KMS-11 (cell line): ENCODE results near the gene STS.

ENCODE experiments used
- H2AFZ ChIP-seq: fragments of 200-600 bp; sonication (generic); 2 replicates; pipeline ENCODE4 v1.6.1; 2016; ENCODE audit warnings: antibody characterized with exemption, mixed run types, low read depth
- H3K27ac ChIP-seq: fragments of 200-600 bp; sonication (generic); 2 replicates; pipeline ENCODE4 v1.6.1; 2016; ENCODE audit warnings: mild to moderate bottlenecking, mixed run types
- H3K27me3 ChIP-seq: fragments of 200-600 bp; sonication (generic); 2 replicates; pipeline ENCODE4 v1.6.1; 2017; ENCODE audit warnings: mild to moderate bottlenecking, low read depth, mixed run types, moderate library complexity; ENCODE audit not compliant: insufficient read depth
- H3K36me3 ChIP-seq: fragments of 200-600 bp; sonication (generic); 2 replicates; pipeline ENCODE4 v1.6.1; 2017; ENCODE audit warnings: mild to moderate bottlenecking, mixed run types; ENCODE audit not compliant: insufficient read depth
- H3K4me1 ChIP-seq: fragments of 200-600 bp; sonication (generic); 2 replicates; pipeline ENCODE4 v1.6.1; 2016; ENCODE audit warnings: mild to moderate bottlenecking, low read depth, mixed run types; ENCODE audit not compliant: poor library complexity, severe bottlenecking
- H3K4me2 ChIP-seq: fragments of 200-600 bp; sonication (generic); 2 replicates; pipeline ENCODE4 v1.7.0; 2016; ENCODE audit warnings: mild to moderate bottlenecking, mixed run types
- H3K4me3 ChIP-seq: fragments of 200-600 bp; sonication (generic); IDR thresholded peaks from 2 replicates; pipeline ENCODE4 v1.6.1; 2017; ENCODE audit warnings: low read depth, low read length, mixed read lengths; ENCODE audit not compliant: insufficient read depth
- H3K79me2 ChIP-seq: fragments of 200-600 bp; sonication (generic); 2 replicates; pipeline ENCODE4 v1.6.1; 2016; ENCODE audit warnings: low read depth, mixed run types; ENCODE audit not compliant: insufficient read depth
- H3K9ac ChIP-seq: fragments of 200-600 bp; sonication (generic); 2 replicates; pipeline ENCODE4 v1.6.1; 2016; ENCODE audit warnings: mild to moderate bottlenecking, mixed run types
- H4K20me1 ChIP-seq: fragments of 200-600 bp; sonication (generic); 2 replicates; pipeline ENCODE4 v1.6.1; 2016; ENCODE audit warnings: mild to moderate bottlenecking, mixed run types; ENCODE audit not compliant: insufficient read depth
- CTCF ChIP-seq: fragments of 200-600 bp; sonication (generic); conservative IDR thresholded peaks from 2 replicates; pipeline ENCODE4 v1.6.1; 2017; ENCODE audit warnings: low read depth, mild to moderate bottlenecking, antibody characterized with exemption, low read length, moderate library complexity, mixed read lengths

The STS gene

GRCh38 chrX:7153231-7153630 is 5.7 kb downstream of the STS start:
- Histone ChIP-seq H3K27me3 (no peaks in the 10 kb centered on the region), H3K4me3 (no peak overlapping the region), H3K4me2 (no peak overlapping the region), H3K79me2 (no peaks in the 10 kb centered on the region), H3K27ac (no peak overlapping the region), H3K4me1 (no peaks in the 10 kb centered on the region), H4K20me1 (no peaks in the 10 kb centered on the region), H3K36me3 (no peaks in the 10 kb centered on the region), H2AFZ (no peak overlapping the region), H3K9ac (no peak overlapping the region)
- TF ChIP-seq CTCF: no peak

- no peak overlapping the region for H3K4me2 ChIP-seq
- no peaks in the 10 kb centered on the region for H3K36me3 ChIP-seq
- no peaks in the 10 kb centered on the region for H4K20me1 ChIP-seq
- H3K4me1 ChIP-seq: no peaks in the 10 kb centered on the region
- no peak overlapping the region for H3K9ac ChIP-seq
- no peak overlapping the region for H3K4me3 ChIP-seq
- TF ChIP-seq CTCF: no peak
- H2AFZ ChIP-seq: no peak overlapping the region
- no peaks in the 10 kb centered on the region for H3K79me2 ChIP-seq
- no peak overlapping the region for H3K27ac ChIP-seq
- no peaks in the 10 kb centered on the region for H3K27me3 ChIP-seq
These were observed 6.6 kb downstream of the STS start for GRCh38 chrX:7154041-7154597.

GRCh38 chrX:7155163-7155562 is 7.7 kb downstream of the STS start:
- Histone ChIP-seq H3K79me2 (no peaks in the 10 kb centered on the region), H2AFZ (no peak overlapping the region)

GRCh38 chrX:7156879-7157278 is 9.4 kb downstream of the STS start:
- no peak overlapping the region for H3K4me3 ChIP-seq
- no peak overlapping the region for H2AFZ ChIP-seq
- H3K79me2 ChIP-seq: no peaks in the 10 kb centered on the region
- no peaks in the 10 kb centered on the region for H4K20me1 ChIP-seq
- H3K36me3 ChIP-seq: no peaks in the 10 kb centered on the region
- no peak overlapping the region for H3K9ac ChIP-seq
- no peaks in the 10 kb centered on the region for H3K4me1 ChIP-seq
- TF ChIP-seq CTCF: no peak
- no peaks in the 10 kb centered on the region for H3K27me3 ChIP-seq
- H3K27ac ChIP-seq: no peak overlapping the region
- no peak overlapping the region for H3K4me2 ChIP-seq

More at GRCh38 chrX:7155163-7155562, 7.7 kb downstream of the STS start:
- Histone ChIP-seq H3K4me3 (no peak overlapping the region), H4K20me1 (no peaks in the 10 kb centered on the region), H3K4me2 (no peak overlapping the region), H3K9ac (no peak overlapping the region), H3K4me1 (no peaks in the 10 kb centered on the region), H3K27me3 (no peaks in the 10 kb centered on the region), H3K36me3 (no peaks in the 10 kb centered on the region), H3K27ac (no peak overlapping the region)
- no peak for TF ChIP-seq CTCF
